Vagina (tissue), 2 donors: ENCODE measurements around the gene RPS6KB1.
"Not testable (repeated sequence)": the region's sequence is repeated elsewhere in the genome, so short reads cannot be mapped to it uniquely, and the experiment has no call there.

Source experiments
- POLR2A ChIP-seq, 2 donors: fragments of 450-650 bp; IDR thresholded peaks; one replicate each; pipeline ENCODE4 v1.6.1; 2017; ENCODE audit warnings: antibody characterized with exemption in 2 of 2, mild to moderate bottlenecking in 2 of 2, moderate library complexity in 2 of 2
- POLR2AphosphoS5 ChIP-seq, 2 donors: sonication (generic); formaldehyde crosslinking; IDR thresholded peaks; one replicate each; pipeline ENCODE4 v1.9.0; 2017; ENCODE audit warnings: antibody characterized with exemption in 2 of 2, mild to moderate bottlenecking in 2 of 2, low read depth in 1 of 2; ENCODE audit not compliant: insufficient read depth in 1 of 2

GRCh38 chr17:59930121-59930520, 37.2 kb downstream of the RPS6KB1 start:
- TF ChIP-seq POLR2AphosphoS5 (IDR thresholded peaks at IDR 0.05; ENCODE audit: insufficient read depth in 1 of 2, low read depth in 1 of 2); POLR2A (IDR thresholded peaks at IDR 0.05): not testable (repeated sequence)
